Measurements from ENCODE around the gene RTN4RL2. TPM values are rescaled to one million over a fixed set of nuclear protein-coding genes. Genes with fewer than 3 reads are reported as not detected.
A peak's percentile ranks its signal among the peaks of the same experiment; 100 is the strongest.

Gene RTN4RL2
- total RNA-seq, 1 donor, result 0.27 TPM

GRCh38 chr11:57497303-57498247 lies 37.2 kb downstream of the RTN4RL2 start:
- DNase-seq (ENCODE audit: low read depth in 2 of 3, low spot score in 2 of 3), result no peak

- no peak for DNase-seq (ENCODE audit: low read depth in 2 of 3, low spot score in 2 of 3)
Measured at GRCh38 chr11:57498540-57498939, 38.2 kb downstream of the RTN4RL2 start.

- peak in 2 of 3 donors; percentile 70 to 72 for DNase-seq (ENCODE audit: low read depth in 2 of 3, low spot score in 2 of 3)
Measured at GRCh38 chr11:57499413-57499982, 39.2 kb downstream of the RTN4RL2 start.

GRCh38 chr11:57499983-57500461 lies 39.7 kb downstream of the RTN4RL2 start:
- no peak for DNase-seq (ENCODE audit: low read depth in 2 of 3, low spot score in 2 of 3)

- no peak for DNase-seq (ENCODE audit: low read depth in 2 of 3, low spot score in 2 of 3)
Measured at GRCh38 chr11:57500515-57500914, 40.2 kb downstream of the RTN4RL2 start.

GRCh38 chr11:57500926-57501325 lies 40.6 kb downstream of the RTN4RL2 start:
- DNase-seq (ENCODE audit: low read depth in 2 of 3, low spot score in 2 of 3), result no peak

GRCh38 chr11:57501953-57502352 lies 41.6 kb downstream of the RTN4RL2 start:
- no peak for DNase-seq (ENCODE audit: low read depth in 2 of 3, low spot score in 2 of 3)

- no peak for DNase-seq (ENCODE audit: low read depth in 2 of 3, low spot score in 2 of 3)
Measured at GRCh38 chr11:57502376-57502775, 42.0 kb downstream of the RTN4RL2 start.

- DNase-seq (ENCODE audit: low read depth in 2 of 3, low spot score in 2 of 3), result no peak
Measured at GRCh38 chr11:57502870-57503269, 42.5 kb downstream of the RTN4RL2 start.

- DNase-seq (ENCODE audit: low read depth in 2 of 3, low spot score in 2 of 3), result no peak
Measured at GRCh38 chr11:57504511-57504910, 44.2 kb downstream of the RTN4RL2 start.

GRCh38 chr11:57506522-57506921 lies 46.2 kb downstream of the RTN4RL2 start:
- DNase-seq (ENCODE audit: low read depth in 2 of 3, low spot score in 2 of 3), result no peak

- DNase-seq (ENCODE audit: low read depth in 2 of 3, low spot score in 2 of 3), result no peak
Measured at GRCh38 chr11:57508341-57509170, 48.2 kb downstream of the RTN4RL2 start.

- no peak for DNase-seq (ENCODE audit: low read depth in 2 of 3, low spot score in 2 of 3)
Measured at GRCh38 chr11:57511741-57512430, 51.6 kb downstream of the RTN4RL2 start.

- no peak for DNase-seq (ENCODE audit: low read depth in 2 of 3, low spot score in 2 of 3)
Measured at GRCh38 chr11:57512646-57513451, 52.5 kb downstream of the RTN4RL2 start.

GRCh38 chr11:57513452-57513795 lies 53.1 kb downstream of the RTN4RL2 start:
- DNase-seq (ENCODE audit: low read depth in 2 of 3, low spot score in 2 of 3), result no peak

- DNase-seq (ENCODE audit: low read depth in 2 of 3, low spot score in 2 of 3), result peak in 1 of 3 donors; percentile 47
Measured at GRCh38 chr11:57513911-57514537, 53.7 kb downstream of the RTN4RL2 start.

- peak in 1 of 3 donors; percentile 45 for DNase-seq (ENCODE audit: low read depth in 2 of 3, low spot score in 2 of 3)
Measured at GRCh38 chr11:57514538-57515331, 54.4 kb downstream of the RTN4RL2 start.

GRCh38 chr11:57515332-57516060 lies 55.2 kb downstream of the RTN4RL2 start, which contains the start of gene SLC43A1:
TSS of gene SLC43A1 (minus strand) at chr11:57515702. CDS start at chr11:57514111, 1,591 bp downstream.
- DNase-seq (ENCODE audit: low read depth in 2 of 3, low spot score in 2 of 3), result peak in 1 of 3 donors; percentile 17
